Measurements from ENCODE around the gene SLC35E2B.

Gene SLC35E2B

DNA sequence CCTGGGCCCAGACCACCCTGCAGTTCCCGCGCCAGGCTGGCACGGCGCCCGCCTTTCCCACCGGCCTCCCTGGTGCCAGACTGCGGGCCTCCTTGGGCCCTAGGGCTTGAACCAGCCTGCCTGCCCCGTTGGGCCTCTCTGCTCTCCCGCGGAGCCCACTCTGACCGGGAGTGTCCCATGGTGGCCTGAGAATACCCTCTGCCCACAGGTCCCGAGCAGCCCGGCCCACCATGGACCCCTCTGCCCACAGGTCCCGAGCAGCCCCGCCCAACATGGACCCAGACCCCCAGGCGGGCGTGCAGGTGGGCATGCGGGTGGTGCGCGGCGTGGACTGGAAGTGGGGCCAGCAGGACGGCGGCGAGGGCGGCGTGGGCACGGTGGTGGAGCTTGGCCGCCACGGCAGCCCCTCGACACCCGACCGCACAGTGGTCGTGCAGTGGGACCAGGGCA, 69.4 kb downstream of the SLC35E2B start:
- no peak for DNase-seq

DNA sequence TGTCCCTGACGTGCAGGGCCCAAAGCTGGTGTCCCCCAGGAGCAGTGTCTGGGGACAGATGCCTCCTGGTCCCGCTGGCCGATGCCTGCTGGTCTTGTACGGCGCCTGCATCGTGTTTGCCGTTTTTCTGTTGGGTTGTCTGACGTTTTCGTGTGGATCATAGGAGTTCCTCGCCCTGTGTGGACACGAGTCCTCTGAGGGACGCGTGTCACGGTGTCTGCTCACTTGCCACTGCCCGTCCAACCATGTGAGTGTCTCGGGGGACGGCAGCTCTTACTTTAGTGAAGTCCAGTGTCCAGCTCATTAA, 69.9 kb downstream of the SLC35E2B start:
- no peak for DNase-seq

DNA sequence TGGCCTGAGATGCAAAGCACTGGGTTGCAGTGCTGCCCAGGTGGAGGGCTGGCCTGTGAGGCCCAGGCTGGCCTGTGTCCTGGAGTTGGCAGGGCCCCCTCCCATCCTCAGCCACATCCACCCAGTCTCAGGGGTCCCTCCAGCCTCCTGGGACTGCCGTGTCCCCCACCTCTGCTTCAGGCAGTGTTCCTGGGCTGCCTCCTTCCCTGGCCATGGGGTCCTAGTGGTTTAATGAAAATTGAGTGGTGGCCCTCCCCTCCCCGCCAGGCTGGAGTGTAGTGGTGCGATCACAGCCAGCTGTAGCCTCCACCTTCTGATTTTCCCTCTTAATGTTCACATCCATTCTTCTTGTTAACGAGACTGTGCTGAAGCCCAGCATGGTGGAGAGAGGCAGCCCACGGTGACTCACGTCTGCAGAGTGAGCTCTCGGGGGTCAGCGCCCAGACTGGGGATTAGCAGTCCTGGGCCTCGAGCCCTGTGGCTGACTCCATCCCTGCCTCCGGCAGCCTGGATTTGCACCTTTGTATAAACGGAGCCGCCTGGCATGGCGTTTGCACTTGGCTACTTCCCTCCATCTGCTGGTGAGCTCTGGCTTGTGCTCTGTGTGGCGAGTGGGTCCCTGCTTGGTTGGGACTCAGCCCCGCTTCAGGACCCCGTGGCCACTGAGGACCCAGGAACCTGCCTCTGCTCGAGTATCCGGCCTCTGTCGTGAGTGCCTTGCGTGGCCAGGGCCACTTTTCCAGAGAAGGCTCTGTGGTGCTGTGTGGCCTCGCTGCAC, 70.4 kb downstream of the SLC35E2B start:
- DNase-seq, result no peak

DNA sequence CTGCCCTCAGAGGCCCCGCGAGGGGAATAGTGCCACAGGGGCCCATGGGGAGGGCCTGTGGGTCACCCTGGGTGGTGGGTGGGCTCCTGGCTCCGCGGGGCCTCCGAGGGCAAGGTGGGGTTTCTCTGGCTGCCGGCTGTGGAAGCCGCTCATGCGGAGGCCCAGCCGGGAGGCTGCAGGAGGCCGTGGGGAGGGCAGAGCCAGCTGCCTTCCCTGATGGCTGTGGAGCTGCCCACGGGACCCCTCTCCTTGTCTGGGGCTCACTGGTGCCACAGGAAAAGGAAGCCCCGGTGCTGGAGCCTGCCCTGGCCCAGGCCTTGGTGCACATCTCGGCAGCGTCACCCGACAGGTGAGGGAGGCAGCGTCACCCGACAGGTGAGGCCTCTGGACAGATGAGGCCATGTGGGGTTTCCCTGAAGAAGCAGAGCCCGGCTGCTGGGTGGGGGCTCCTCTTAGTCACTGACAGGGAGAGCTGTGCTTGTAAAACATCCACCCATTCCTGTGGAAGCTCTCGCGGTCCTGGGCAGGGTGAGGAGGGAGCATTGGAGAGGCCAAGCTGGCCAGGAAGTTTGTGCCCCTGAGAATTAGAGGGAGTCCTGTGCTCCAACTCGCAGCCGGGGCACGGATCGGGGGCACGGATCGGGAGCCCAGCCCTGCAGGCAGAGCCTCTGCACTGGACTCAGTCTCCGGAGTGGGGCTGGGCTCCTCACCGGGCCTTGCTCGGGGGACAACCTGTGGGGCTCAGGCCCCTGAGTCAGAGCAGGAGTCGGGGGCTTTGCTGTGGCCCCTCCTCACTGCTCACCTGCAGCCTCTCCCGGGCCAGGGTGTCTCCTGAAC, 71.2 kb downstream of the SLC35E2B start:
- no peak for DNase-seq

DNA sequence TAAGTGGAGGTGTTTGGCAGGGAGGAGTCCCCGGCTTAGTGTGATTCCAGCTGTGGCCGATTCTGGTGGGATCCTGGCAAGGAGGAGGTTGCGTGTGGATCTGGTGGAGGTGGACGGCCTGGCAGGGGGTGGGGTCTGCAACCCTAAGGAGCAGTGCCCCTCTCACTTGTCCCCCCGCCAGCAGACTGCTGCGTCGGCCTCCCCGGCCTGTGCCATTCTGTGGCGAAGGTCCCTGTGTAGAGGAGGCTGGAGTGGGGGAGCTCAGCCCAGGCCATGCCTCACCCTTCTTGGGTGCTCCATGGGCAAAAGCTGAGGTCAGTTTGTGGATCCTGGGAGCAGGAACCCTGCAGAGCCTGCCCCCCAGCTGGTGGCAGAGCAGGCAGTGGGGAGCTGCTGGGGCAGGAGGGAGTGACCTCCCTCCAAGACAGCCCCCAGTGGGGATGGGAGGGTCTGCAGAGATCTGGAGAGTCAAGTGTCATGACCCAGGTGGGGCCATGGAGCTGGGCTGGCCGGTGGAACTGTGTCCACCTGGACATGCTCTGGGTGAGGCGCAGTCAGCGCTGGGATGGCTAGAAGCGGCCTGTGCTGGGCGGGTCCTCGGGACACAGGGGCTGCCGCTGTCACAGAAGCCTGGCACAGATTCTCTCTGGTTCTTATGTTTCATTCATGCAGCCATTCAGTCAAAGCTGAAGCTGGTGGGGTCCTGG, 72.0 kb downstream of the SLC35E2B start:
- no peak for DNase-seq

DNA sequence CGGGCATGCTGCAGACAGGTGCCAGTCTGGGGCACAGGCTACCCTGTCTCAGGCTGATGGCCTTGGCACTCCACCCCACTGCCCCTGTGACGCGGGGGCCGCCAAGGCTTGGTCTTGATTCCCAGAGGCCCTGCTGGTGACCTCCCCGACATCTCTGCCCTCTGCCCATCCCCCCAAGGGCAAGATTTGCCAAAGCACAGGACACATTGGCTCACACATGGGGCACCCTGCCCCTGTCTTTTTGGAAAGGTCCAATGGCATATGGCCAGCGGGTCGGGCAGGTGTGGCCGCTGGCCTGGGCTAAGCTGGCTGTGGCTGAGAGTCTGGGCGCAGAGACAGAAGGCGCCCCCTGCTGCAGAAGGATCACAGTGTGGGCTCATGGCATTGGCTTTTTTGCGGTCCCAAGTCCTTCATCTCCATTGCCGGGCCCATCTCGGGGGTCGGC, 72.7 kb downstream of the SLC35E2B start:
- DNase-seq, result no peak

DNA sequence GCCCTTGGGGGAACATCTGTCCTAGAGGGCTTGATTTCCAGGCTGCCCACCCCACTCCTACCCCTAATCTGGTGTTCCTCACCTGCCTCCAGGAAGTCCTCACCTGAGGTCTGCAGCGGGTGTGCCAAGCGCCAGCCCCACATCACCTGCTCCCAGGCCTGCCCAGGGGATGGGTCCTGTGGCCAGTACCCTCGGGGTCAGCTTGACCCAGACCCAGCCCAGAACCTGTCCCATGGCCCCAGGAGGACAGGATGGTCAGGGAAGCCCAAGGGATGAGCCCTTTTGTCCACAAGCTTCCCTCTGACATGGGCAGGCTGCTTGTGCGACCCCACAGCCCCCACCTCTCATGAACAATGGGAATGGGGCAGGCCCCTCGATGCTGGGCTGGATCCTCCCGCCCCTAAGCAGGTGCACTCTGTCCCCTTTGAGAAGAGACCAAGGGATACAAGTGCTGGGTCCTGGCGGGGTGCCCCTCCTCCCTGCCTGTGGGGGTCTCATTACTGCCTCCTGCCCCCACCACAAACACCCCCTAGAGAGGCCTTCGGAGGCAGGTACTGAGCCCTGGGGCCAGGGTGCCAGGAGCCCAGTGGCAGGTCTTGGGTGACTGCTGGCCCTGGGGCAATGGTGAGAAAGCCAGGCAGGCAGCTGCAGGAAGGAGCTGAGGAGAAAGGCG, 74.1 kb downstream of the SLC35E2B start:
- DNase-seq, result no peak

DNA sequence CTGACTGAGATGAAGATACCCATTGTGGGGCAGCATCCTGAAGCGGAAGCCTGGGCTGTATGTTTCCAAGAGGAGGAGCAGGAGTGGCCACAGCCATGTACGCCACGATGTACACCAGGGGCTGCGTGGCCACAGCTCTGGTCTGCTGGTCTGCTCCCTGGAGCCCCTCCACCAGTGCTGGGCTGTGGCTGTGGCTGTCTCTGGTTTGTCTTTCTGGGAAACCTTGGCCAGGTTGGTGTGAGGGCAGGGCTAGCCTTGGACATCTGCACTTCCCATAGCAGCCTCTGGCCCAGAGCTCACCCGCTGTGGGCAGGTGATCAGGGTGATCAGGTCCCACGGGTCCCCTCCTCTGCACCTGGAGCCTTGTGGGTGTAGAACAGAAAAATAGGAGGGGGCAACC, 74.7 kb downstream of the SLC35E2B start:
- no peak for DNase-seq

DNA sequence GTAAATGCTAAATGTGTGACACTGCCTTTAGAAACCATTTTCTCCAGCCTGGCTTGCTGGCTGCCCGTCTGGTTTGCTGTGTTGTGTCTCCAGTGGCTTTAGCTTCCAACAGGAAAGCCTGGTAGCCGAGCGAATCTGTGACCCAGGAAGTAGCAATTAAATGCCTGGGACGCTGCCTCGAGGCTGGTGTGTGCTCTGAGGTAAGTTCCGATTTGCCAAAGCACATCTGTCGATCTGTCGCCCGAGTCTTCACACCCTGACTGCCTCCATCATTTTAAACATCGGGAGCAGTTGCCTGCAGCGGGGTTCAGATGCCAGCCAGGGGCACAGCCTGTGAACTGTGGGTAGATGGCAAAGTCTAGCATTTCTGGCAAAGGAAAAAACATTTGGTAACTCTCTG, 75.1 kb downstream of the SLC35E2B start:
- DNase-seq, result no peak

DNA sequence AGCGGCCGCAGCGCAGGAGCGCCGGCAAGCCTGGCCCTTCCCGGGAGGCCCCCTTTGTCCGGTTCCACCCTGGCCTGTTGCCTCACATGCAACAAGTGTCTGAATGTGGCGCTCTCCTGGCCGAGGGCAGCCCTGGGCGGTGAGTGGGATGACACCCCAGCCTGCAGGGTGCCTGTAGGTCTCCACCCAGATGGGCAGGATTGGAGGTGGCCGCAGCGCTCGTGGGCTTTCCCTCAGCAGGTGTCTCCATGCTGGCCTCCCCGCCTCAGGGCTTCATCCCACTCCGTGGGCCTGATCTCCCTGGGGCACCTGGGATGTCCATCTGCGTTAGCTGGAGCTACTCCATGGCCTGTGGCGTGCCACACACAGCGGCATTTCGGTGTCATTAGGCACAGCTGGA, 75.8 kb downstream of the SLC35E2B start:
- DNase-seq, result no peak

DNA sequence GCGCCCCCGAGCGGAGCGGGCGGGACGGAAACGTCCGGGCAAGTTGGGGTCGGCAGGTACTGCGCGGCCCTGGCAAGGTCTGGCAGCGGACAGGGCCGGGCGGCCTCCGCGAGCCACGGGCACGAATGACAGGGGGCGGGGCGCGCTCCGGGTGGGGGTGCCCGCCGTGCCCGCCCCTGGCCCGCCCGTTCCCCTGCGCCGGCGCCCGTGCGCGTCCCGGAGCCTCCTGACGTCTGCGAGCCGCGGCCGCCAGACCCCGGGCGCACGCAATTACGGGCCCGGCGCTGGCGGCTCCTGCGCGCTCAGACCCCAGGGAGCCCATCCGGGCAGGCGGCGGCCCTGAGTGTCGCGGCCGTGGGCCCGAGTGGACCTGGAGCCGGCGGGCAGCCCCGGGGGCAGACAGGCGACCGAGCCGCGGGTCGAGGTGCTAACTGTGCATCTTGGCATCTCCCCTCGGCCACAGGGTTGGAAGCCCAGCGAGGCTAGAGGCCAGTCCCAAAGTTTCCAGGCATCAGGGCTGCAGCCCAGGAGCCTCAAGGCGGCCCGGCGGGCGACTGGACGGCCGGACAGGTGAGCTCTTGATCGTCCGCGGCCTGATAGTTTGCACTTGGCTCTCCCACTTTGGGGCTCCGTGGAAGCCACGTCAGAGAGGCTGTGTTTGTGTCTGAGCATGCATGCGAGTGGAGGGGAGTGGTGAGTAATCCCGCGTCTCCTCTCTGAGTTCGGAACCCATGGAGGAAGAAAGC, 76.4 kb downstream of the SLC35E2B start:
- peak; percentile 80 for DNase-seq

DNA sequence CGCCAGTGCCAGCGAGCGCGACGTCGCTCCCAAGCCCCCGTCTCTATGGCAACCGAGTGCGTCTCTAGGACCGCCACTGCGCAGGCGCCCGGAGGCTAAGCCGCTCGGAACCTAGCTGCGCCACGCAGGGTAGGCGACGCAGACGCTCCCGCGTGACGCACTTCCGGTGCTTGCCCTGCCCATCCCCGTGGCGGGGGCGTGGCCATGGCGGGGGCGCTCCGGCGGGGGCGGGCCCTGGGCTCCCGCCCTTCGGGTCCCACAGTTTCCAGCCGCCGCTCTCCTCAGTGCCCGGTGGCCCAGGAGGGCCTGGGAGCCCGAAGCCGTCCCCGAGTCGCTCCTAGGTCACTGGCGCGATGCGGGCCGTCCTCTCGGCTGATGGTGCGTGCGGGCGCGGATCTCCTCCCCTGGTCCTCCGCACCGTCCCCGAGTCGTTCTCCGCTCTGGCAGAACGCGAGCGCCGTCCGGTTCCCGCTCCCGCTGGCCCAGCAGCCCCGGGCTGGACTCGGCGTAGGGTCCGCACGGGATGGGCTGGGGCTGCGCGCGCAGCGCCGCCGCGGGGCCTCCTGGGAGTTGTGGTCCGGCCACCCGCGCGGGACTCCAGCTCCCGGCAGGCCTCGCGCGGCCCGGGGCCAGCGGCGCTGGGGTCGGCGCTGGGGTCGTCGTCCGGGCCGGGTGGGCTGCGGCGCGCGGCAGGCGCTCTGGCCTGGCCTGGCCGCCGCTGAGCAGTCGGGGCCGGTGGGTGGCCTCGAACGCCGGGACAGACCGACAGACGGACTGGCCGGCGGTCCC, 77.1 kb downstream of the SLC35E2B start, which contains the start of gene MIB2:
MIB2 (plus strand) TSS at position 245 of the 789 bp plus-strand sequence. CDS start 7,953 bp downstream, outside the sequence.
- peak; percentile 99 for DNase-seq

DNA sequence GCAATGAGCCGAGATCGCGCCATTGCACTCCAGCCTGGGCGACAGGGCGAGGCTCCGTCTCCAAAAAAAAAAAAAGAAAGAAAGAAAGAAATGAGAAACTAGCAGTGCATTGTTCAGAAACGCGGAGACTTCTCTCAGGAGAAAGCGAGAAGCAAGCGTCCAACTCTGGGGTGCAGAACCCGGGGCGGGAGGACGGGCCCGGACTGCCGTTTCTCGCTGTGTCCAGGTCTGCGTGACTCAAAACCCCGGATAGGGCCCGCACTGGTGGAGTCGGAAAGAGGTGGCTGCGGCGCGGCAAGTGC, 77.7 kb downstream of the SLC35E2B start:
- no peak for DNase-seq

DNA sequence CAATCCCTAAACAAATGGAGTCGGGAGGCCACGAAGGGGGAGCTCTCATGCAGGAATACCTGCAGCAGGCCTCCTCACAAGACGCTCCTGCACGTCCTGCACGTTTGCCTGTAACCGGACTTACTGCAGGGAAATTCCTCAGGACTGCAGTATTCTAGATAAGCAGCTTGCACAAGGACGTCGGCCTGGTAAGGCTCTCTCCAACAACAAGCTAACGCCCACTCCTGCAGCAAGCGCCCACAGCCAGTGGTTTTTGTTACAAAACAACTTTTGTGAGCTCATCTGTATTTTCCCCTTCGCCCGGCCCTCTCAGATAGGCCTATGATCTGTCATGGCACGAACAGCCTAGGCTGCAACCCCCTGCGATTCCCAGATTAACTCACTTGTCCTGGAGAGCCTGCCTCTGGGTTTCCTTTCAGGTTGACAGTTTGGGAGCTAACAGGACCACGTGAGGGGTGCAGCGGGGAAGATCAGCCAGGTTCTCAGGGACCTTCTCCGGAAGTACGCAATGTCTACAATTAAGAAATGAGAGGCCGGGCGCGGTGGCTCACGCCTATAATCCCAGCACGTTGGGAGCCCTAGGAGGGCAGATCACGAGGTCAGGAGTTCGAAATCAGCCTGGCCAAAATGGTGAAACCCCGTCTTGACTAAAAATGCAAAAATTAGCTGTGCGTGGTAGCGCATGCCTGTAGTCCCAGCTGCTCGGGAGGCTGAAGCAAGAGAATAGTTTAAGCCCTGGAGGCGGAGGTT, 78.2 kb downstream of the SLC35E2B start:
- DNase-seq, result peak; percentile 85

DNA sequence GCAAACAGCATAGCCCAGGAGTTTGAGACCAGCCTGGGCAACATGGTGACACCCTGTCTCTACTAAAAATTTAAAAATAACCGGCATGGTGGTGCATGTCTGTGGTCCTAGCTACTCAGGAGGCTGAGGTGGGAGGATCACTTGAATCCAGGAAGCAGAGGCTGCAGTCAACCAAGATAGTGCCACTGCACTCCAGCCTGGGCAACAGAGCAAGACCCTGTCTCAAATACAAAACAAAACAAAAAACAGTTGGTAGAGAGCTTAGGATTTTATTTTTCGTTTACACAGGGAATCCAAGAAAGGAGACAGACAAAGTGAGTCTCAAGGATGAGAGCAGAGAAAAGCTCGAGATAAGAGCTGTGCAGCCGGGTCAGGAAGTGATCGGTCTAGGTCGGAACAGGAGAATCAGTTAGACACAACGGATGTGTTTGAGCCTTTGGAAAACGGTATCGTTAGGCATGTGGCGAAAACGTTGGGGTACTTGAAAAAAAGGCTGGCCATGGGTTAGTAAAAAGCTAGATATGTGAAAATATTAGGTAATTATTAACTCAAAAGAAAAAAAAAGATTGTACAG, 79.0 kb downstream of the SLC35E2B start:
- no peak for DNase-seq

DNA sequence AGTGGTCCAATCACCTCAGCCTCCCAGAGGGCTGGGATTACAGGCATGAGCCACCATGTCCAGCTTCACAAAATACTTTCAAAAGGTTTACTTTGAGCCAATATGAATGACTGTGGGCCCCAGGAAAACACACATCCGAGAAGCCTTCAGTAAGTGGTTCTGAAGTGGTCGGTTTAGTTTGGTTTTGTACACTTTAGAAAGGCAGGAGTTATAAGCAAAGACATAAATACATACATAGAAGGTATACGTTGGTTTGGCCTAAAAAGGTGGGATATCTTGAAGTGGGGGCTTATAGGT, 80.5 kb downstream of the SLC35E2B start:
- DNase-seq, result no peak

DNA sequence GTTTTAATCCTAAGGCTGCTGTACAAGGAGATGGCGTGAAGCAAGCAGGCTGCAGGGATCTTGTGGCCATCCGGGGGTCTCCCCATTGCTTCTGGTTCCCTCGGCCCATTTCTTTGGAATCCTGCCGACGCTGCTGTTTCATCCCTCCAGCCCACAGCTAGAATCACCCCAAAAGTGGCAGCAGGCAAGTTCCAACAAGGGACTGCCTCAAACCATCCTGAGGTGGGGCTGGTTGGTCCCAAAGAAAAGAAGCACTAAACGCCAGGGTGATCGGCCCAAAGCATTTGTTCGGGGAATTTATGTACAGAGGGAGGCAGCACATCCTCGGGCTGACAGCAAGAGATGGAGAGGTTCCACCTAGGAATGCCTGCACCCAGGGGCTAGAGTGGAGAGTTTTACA, 81.8 kb downstream of the SLC35E2B start:
- no peak for DNase-seq

DNA sequence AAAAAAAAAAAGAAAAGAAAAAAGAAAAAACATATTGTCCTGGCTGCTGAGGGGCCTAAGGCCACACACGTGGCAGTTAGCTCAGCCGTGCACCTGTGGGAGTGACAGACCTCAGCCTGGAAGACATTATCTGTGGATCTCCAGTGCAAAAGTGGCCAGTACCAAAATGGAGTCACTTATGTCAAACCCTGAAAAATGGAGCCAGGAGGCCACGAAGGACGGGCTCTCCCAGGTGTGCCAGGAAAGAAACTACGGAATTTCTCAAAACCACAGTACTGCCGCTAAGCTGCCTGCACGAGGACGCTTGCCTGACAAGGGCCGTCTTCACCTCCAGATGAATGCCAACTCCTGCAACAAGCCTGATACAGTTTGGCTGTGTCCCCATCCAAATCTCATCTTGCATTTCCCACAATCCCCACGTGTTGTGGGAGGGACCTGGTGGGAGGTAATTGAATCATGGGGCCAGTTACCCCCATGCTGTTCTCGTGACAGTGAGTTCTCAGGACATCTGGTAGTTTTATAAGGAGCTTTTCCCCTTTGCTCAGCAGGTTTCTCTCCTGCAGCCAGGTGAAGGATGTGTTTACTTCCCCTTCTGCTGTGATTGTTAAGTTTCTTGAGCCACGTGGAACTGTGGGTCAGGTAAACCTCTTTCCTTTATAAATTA, 82.6 kb downstream of the SLC35E2B start:
- DNase-seq, result no peak
